ENCODE measurements around the gene SCUBE1. TPM values are rescaled to one million over a fixed set of nuclear protein-coding genes. Genes with fewer than 3 reads are reported as not detected.

The SCUBE1 gene
- total RNA-seq, 1 donor from 2014 or later: 25.9 TPM

DNA sequence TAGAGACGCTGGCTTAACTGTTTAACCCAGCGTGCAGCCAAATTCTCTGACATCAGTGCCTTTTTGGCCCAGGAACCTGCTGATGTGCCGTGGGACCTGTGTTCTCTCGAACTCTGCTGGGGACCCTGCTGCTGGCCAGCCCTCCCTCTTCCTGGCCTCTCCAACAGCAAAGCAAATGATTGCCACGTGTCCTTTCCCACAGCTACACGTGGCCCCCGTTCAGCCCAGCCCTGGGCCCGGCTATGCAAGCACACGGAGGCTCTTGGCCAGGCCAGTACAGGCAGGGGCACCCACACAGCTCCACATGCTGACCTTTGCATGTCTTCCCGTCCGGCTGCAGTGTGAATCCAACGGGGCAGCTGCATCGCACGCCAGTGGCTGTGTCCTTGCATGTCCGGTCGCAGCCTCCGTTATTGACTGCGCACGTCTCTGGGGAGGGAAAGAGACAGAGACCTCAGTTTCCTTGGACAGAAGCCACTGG is 104.6 kb downstream of the SCUBE1 start:
- Mint-ChIP-seq H3K36me3 (peaks cover 4% of the 10 kb centered on the region), H3K4me1 (peaks cover 41% of the 10 kb centered on the region), H3K27ac (peak overlapping the region; percentile 46), H3K9me3 (no peaks in the 10 kb centered on the region), H3K4me3 (no peak overlapping the region), H3K27me3 (ENCODE audit: insufficient read depth, low read depth) (peaks cover 6% of the 10 kb centered on the region)
- H3K27ac ChIP-seq: no peak overlapping the region
- no peaks in the 10 kb centered on the region for H3K9me3 ChIP-seq (ENCODE audit: low read depth)
- H3K36me3 ChIP-seq: no peaks in the 10 kb centered on the region
- no peaks in the 10 kb centered on the region for H3K4me1 ChIP-seq
- no peak overlapping the region for H2AFZ ChIP-seq (replicated peaks)
- TF ChIP-seq, protein P1, sequence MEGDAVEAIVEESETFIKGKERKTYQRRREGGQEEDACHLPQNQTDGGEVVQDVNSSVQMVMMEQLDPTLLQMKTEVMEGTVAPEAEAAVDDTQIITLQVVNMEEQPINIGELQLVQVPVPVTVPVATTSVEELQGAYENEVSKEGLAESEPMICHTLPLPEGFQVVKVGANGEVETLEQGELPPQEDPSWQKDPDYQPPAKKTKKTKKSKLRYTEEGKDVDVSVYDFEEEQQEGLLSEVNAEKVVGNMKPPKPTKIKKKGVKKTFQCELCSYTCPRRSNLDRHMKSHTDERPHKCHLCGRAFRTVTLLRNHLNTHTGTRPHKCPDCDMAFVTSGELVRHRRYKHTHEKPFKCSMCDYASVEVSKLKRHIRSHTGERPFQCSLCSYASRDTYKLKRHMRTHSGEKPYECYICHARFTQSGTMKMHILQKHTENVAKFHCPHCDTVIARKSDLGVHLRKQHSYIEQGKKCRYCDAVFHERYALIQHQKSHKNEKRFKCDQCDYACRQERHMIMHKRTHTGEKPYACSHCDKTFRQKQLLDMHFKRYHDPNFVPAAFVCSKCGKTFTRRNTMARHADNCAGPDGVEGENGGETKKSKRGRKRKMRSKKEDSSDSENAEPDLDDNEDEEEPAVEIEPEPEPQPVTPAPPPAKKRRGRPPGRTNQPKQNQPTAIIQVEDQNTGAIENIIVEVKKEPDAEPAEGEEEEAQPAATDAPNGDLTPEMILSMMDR (IDR thresholded peaks at IDR 0.05): no peak
- TF ChIP-seq EZH2phosphoT487 (IDR thresholded peaks at IDR 0.05) (no peak), EZH2 (IDR thresholded peaks at IDR 0.05) (no peak)
- H4K20me1 ChIP-seq (ENCODE audit: low read depth): peaks cover 5% of the 10 kb centered on the region
- no peak overlapping the region for H3K4me3 ChIP-seq
- H3K27me3 ChIP-seq: no peaks in the 10 kb centered on the region
- H3K79me2 ChIP-seq (ENCODE audit: low read depth): no peaks in the 10 kb centered on the region
- H3F3A ChIP-seq (ENCODE audit: low read depth): no peaks in the 10 kb centered on the region
- no peak for DNase-seq (ENCODE audit: low spot score)
- no peak overlapping the region for H3K4me2 ChIP-seq
- no peak overlapping the region for H3K9ac ChIP-seq

DNA sequence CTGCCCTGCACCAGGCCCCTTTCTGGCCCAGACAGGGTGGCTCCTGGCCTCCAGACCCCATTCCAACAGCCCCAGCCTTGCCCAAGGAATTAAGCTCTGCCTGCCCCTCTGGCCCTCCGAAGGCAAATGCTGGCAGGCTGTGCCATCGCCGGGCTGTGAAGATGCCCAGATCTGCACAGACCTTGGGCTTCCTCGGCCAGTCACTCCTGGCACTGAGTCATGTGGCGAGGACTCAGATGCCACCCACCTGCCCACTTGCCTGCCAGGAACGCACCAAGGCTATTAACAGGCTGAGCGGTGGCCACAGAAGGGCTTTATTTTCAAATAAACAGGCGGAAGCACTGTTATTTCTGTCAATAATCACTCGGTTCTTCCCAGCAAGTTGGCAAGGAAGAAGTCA is 105.9 kb downstream of the SCUBE1 start:
- Mint-ChIP-seq H3K36me3 (peaks cover 4% of the 10 kb centered on the region), H3K4me1 (peaks cover 51% of the 10 kb centered on the region), H3K9me3 (no peaks in the 10 kb centered on the region), H3K27me3 (ENCODE audit: insufficient read depth, low read depth) (peaks cover 6% of the 10 kb centered on the region), H3K4me3 (no peak overlapping the region), H3K27ac (no peak overlapping the region)
- Histone ChIP-seq H3K27ac (no peak overlapping the region), H4K20me1 (ENCODE audit: low read depth) (peaks cover 5% of the 10 kb centered on the region), H3K36me3 (no peaks in the 10 kb centered on the region), H3K9me3 (ENCODE audit: low read depth) (no peaks in the 10 kb centered on the region), H2AFZ (replicated peaks) (no peak overlapping the region), H3F3A (ENCODE audit: low read depth) (no peaks in the 10 kb centered on the region), H3K4me1 (no peaks in the 10 kb centered on the region), H3K4me3 (no peak overlapping the region), H3K27me3 (no peaks in the 10 kb centered on the region), H3K79me2 (ENCODE audit: low read depth) (no peaks in the 10 kb centered on the region), H3K4me2 (no peak overlapping the region), H3K9ac (no peak overlapping the region)
- no peak for DNase-seq (ENCODE audit: low spot score)
- no peak for TF ChIP-seq EZH2phosphoT487 (IDR thresholded peaks at IDR 0.05)
- TF ChIP-seq, protein P1 (IDR thresholded peaks at IDR 0.05): no peak
- TF ChIP-seq EZH2 (IDR thresholded peaks at IDR 0.05): no peak

DNA sequence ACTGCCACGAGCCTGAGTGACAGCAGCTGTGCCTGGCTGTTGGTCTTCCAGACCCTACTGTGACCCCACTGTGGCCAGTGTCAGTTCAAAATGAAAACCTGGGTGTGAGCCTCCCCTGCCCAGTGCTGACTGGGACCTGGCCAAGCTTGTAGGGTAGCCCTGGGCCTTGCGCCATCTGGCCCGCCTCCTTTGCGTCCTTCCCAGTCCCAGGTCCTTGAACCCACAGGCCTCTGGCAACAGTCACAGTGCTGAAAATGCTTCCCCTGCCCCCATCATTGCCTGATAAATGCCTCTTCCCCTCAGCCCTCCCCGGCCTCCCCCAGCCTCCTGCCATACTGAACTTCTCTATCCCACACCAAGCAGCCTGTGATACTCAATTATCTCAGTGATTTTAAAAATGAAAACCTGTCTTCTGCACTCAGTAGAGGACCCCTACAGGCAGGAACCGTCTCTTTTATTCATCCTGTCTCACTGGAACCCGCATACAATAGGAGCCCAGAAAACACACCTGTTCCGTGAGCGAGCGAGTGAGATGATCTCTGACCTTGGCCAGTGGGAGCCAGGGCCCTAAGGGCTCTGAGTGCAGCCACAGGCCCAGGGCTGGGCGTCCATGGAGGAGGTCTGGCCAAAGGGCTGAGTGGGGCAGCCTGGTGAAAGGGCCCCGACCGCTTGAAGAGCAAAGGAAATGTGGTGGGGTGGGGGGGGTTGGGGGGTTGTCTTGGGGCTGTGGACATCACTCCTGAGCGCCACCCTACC is 106.6 kb downstream of the SCUBE1 start:
- TF ChIP-seq EZH2 (IDR thresholded peaks at IDR 0.05) (no peak), EZH2phosphoT487 (IDR thresholded peaks at IDR 0.05) (no peak)
- TF ChIP-seq, protein P1 (IDR thresholded peaks at IDR 0.05): no peak
- Histone ChIP-seq H3K27me3 (no peaks in the 10 kb centered on the region), H3K27ac (no peak overlapping the region), H3K9ac (no peak overlapping the region), H3F3A (ENCODE audit: low read depth) (no peaks in the 10 kb centered on the region), H2AFZ (replicated peaks) (no peak overlapping the region), H4K20me1 (ENCODE audit: low read depth) (peaks cover 5% of the 10 kb centered on the region), H3K36me3 (no peaks in the 10 kb centered on the region), H3K4me2 (no peak overlapping the region), H3K4me1 (no peaks in the 10 kb centered on the region), H3K9me3 (ENCODE audit: low read depth) (no peaks in the 10 kb centered on the region), H3K4me3 (no peak overlapping the region), H3K79me2 (ENCODE audit: low read depth) (no peaks in the 10 kb centered on the region)
- Mint-ChIP-seq H3K4me1 (peaks cover 56% of the 10 kb centered on the region), H3K36me3 (peaks cover 4% of the 10 kb centered on the region), H3K27me3 (ENCODE audit: insufficient read depth, low read depth) (peaks cover 6% of the 10 kb centered on the region), H3K27ac (peak overlapping the region; percentile 44), H3K9me3 (no peaks in the 10 kb centered on the region), H3K4me3 (peak overlapping the region; percentile 17)
- DNase-seq (ENCODE audit: low spot score): no peak
